Upper lobe of left lung (tissue), 4 donors: ENCODE data around the gene SLC44A2.

Source experiments
- CTCF ChIP-seq, 6 experiments: fragments of 450-650 bp in 4 of 6; fragments of 200-600 bp in 2 of 6; sonication (generic) in 2 of 6; IDR thresholded peaks; one replicate each; pipeline ENCODE4 v1.5.1; 2016 to 2019; ENCODE audit warnings: antibody characterized with exemption in 6 of 6
- POLR2A ChIP-seq, 4 donors: fragments of 450-650 bp; IDR thresholded peaks; one replicate each; pipeline ENCODE4 v1.5.1; 2016 to 2017; ENCODE audit warnings: antibody characterized with exemption in 4 of 4, mild to moderate bottlenecking in 2 of 4
- POLR2AphosphoS5 ChIP-seq, 2 donors: sonication (generic); formaldehyde crosslinking; IDR thresholded peaks; one replicate each; pipeline ENCODE4 v1.5.1; 2017; ENCODE audit warnings: antibody characterized with exemption in 2 of 2

DNA sequence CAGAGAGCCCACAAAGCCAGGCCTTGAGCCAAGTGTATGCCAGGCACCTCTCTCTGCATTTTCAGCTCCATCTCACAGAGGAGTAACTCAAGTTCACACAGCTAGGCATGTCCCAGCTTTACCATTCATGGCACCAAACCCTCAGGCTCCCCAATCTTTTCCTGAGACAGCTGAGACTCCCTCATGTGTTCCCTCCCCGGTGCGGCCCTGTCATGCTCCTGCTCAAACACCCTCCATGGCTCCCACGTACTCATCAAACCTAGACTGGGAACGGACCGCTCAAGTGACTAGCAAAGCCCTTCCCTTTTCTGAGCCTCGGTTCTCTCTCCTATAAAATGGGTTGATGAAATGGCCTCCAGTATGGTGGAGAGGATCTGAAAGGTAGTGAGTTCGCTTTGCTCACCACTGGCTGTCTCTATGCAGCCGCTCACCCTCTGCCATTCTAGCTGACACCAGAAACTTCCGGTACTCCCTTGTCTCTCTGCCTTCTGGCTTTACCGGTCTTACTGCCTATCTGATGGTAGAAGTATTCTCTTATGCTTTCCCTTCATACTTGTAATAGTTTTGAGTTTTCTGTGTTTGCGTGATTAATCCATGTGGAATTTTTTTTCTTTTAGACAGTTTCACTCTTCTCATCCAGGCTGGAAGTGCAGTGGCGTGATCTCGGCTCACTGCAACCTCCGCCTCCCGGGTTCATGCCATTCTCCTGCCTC lies 7.8 kb upstream of the SLC44A2 start:
- TF ChIP-seq CTCF (IDR thresholded peaks at IDR 0.05) (no peak), POLR2A (IDR thresholded peaks at IDR 0.05) (no peak), POLR2AphosphoS5 (IDR thresholded peaks at IDR 0.05) (no peak)
